C4-2B (cell line): ENCODE results near the gene PPM1E.

Experiments used
- CTCF ChIP-seq: fragments of 450-650 bp; conservative IDR thresholded peaks from 2 replicates; pipeline ENCODE4 v1.5.1; 2017; ENCODE audit warnings: mild to moderate bottlenecking
- ZFX ChIP-seq: fragments of 450-650 bp; IDR thresholded peaks from 2 replicates; pipeline ENCODE4 v1.6.1; 2017

- no peak for TF ChIP-seq CTCF
- TF ChIP-seq ZFX: no peak
Observed at GRCh38 chr17:59028328-59028727, 272.7 kb downstream of the PPM1E start.
